A549 (cell line): ENCODE measurements around the gene TBL1X. TPM values are rescaled to one million over a fixed set of nuclear protein-coding genes. Genes with fewer than 3 reads are reported as not detected.

ENCODE experiments used
- ATAC-seq, 2 experiments: fragments of 200-7000 bp in 1 of 2; fragments of >200 bp in 1 of 2; cut with Nextera tagmentation in 1 of 2; cut with Tn5 transposase in 1 of 2; 3 replicates each; pipeline versions ENCODE4 v1.8.0 to v1.9.1; 2018 to 2020; ENCODE audit warnings: mild to moderate bottlenecking in 1 of 2, moderate library complexity in 1 of 2
- CTCF ChIA-PET: fragments of 300-600 bp; sonication (Branson Sonifier 250); formaldehyde crosslinking; extraction: SDS; loops from one replicate; lab custom pipeline; 2021; ENCODE audit warnings: antibody characterized with exemption, inconsistent platforms; lab: Yijun Ruan, JAX
- POLR2A ChIA-PET: fragments of 350-600 bp; formaldehyde crosslinking; extraction: SDS; loops from one replicate; lab custom pipeline; 2021; ENCODE audit warnings: antibody characterized with exemption, inconsistent platforms; lab: Yijun Ruan, JAX
- DNase-seq, 2 experiments: peaks; one replicate each; pipeline versions ENCODE4 v3.0.0 to v3.0.0-alpha.2; 2011 to 2016; ENCODE audit warnings: low read depth in 1 of 2, low spot score in 1 of 2
- FAIRE-seq: peaks from 2 replicates; lab custom pipeline; 2011; peaks lifted over from hg19 to GRCh38; lab: Jason Lieb, UNC
- H3K27ac ChIP-seq, 2 experiments: fragments of >200 bp; sonication (Bioruptor Twin); formaldehyde crosslinking; 3 replicates each; pipeline ENCODE4 v1.5.1; 2016 to 2017
- H3K4me1 ChIP-seq: fragments of >200 bp; sonication (Bioruptor Twin); formaldehyde crosslinking; 3 replicates; pipeline ENCODE4 v1.6.1; 2016
- H3K4me2 ChIP-seq: fragments of >200 bp; sonication (Bioruptor Twin); formaldehyde crosslinking; 3 replicates; pipeline ENCODE4 v1.6.1; 2016
- H3K4me3 ChIP-seq: fragments of >200 bp; sonication (Bioruptor Twin); formaldehyde crosslinking; 3 replicates; pipeline ENCODE4 v1.5.1; 2016
- H3K9me3 ChIP-seq: fragments of >200 bp; sonication (Bioruptor Twin); formaldehyde crosslinking; 3 replicates; pipeline ENCODE4 v1.6.1; 2016
- BHLHE40 ChIP-seq: IDR thresholded peaks from 2 replicates; pipeline ENCODE4 v1.6.1; 2012; ENCODE audit warnings: low read depth, low read length, inconsistent platforms
- CBX2 ChIP-seq: fragments of 200-600 bp; sonication (generic); IDR thresholded peaks from 2 replicates; pipeline ENCODE4 v1.6.1; 2016; ENCODE audit warnings: low read depth, mild to moderate bottlenecking, borderline replicate concordance
- CHD4 ChIP-seq: fragments of 200-600 bp; sonication (generic); IDR thresholded peaks from 2 replicates; pipeline ENCODE4 v1.6.1; 2016; ENCODE audit warnings: antibody characterized with exemption, mild to moderate bottlenecking, borderline replicate concordance
- EHMT2 ChIP-seq: fragments of 200-600 bp; sonication (generic); IDR thresholded peaks from 2 replicates; pipeline ENCODE4 v1.6.1; 2016; ENCODE audit warnings: antibody characterized with exemption, low read depth, mild to moderate bottlenecking, moderate library complexity
- ESRRA ChIP-seq: fragments of 150-350 bp; IDR thresholded peaks from 2 replicates; pipeline ENCODE4 v1.6.1; 2014; ENCODE audit warnings: mild to moderate bottlenecking, low read length, borderline replicate concordance
- FOSB ChIP-seq: fragments of 250-450 bp; sonication (Bioruptor Pico); IDR thresholded peaks from 2 replicates; pipeline ENCODE4 v1.5.0; 2020; ENCODE audit warnings: mild to moderate bottlenecking, moderate library complexity
- JUNB ChIP-seq: fragments of >200 bp; sonication (Bioruptor Twin); formaldehyde crosslinking; IDR thresholded peaks from 2 replicates; pipeline ENCODE4 v1.6.1; 2016
- NR3C1 ChIP-seq: fragments of >200 bp; sonication (Bioruptor Twin); formaldehyde crosslinking; IDR thresholded peaks from 3 replicates; pipeline ENCODE4 v1.6.1; 2017
- POLR2AphosphoS2 ChIP-seq: conservative IDR thresholded peaks from 2 replicates; pipeline ENCODE4 v1.6.1; 2012; ENCODE audit warnings: low read length, improper control_type of control experiment, inconsistent platforms
- ZFP36 ChIP-seq: fragments of 450-650 bp; IDR thresholded peaks from 2 replicates; pipeline ENCODE4 v1.6.1; 2014; ENCODE audit warnings: borderline replicate concordance; ENCODE audit not compliant: partially characterized antibody
- WGBS: methylation state at CpG from one replicate; pipeline ENCODE4 v1.1.6; 2017; ENCODE audit errors: missing lambda C conversion rate; 5-methylcytosine and 5-hydroxymethylcytosine counted together
- polyA plus RNA-seq, 4 experiments: library from polyadenylated mRNA; depleted of rRNA in 3 of 4; stranded (reverse); fragments of >200 nt; fragmentation: RNase III in 1 of 4; extraction: RNeasy Plus Mini Kit Qiagen cat#74134 plus additional on column Dnase treatment in 1 of 4; gene quantifications; 2 replicates in 3 of 4; 3 replicates in 1 of 4; pipeline ENCODE4 v1.2.3, GENCODE V29; 2011 to 2017
- TF ChIP-seq, protein P1 (sequence below): fragments of >200 bp; sonication (Bioruptor Twin); formaldehyde crosslinking; IDR thresholded peaks from 3 replicates; pipeline ENCODE4 v1.5.1; 2016
- TF ChIP-seq, protein P2 (sequence below): fragments of 150-350 bp; IDR thresholded peaks from 2 replicates; pipeline ENCODE4 v1.6.1; 2014; ENCODE audit warnings: low read depth, mild to moderate bottlenecking, low read length
- TF ChIP-seq, protein P3 (sequence below): IDR thresholded peaks from 2 replicates; pipeline ENCODE4 v1.6.1; 2012
- TF ChIP-seq, protein P4 (sequence below): fragments of 250-450 bp; sonication (Bioruptor Pico); IDR thresholded peaks from 2 replicates; pipeline ENCODE4 v1.5.0; 2020; ENCODE audit warnings: low read depth, mild to moderate bottlenecking, moderate library complexity

Gene TBL1X
- polyA plus RNA-seq, 2 of the 4 experiments (the other 2 are of a cell fraction): 14.6 to 18.0 TPM

DNA sequence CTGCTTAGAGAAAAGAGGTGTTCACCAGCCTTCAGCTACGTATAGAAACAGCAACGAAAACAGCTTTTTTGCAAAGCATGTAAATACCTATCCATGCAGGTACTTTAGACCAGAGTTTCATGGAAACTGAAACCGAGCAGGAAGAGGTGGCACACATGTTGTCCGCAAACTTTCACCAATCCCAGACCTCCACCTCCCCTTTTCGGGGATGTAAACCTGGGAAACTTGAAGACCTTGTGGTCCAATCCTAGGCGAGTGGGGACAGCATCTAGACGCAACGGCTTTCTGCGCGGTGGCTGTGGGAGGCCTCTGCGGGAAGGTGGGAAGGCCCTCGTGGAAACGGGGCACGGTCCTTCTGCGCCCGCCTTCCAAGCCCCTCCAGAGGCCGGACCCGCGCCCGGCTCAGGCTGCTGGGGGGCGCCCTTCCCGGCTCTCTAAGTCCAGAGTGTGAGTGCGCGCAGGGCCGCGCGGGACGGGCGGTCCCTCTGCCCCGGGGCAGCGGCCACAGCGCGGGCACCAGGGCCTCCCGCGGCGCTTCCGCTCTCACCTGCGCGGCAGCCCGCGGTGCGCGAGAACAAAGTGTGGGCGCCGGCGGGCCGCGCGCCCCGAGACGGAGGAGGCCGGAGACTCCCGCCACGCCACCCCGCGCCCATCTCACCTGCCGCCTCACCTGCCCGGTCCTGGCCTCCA lies 320.5 kb downstream of the TBL1X start:
- no peak for ATAC-seq
- POLR2A ChIA-PET: no interaction called here

DNA sequence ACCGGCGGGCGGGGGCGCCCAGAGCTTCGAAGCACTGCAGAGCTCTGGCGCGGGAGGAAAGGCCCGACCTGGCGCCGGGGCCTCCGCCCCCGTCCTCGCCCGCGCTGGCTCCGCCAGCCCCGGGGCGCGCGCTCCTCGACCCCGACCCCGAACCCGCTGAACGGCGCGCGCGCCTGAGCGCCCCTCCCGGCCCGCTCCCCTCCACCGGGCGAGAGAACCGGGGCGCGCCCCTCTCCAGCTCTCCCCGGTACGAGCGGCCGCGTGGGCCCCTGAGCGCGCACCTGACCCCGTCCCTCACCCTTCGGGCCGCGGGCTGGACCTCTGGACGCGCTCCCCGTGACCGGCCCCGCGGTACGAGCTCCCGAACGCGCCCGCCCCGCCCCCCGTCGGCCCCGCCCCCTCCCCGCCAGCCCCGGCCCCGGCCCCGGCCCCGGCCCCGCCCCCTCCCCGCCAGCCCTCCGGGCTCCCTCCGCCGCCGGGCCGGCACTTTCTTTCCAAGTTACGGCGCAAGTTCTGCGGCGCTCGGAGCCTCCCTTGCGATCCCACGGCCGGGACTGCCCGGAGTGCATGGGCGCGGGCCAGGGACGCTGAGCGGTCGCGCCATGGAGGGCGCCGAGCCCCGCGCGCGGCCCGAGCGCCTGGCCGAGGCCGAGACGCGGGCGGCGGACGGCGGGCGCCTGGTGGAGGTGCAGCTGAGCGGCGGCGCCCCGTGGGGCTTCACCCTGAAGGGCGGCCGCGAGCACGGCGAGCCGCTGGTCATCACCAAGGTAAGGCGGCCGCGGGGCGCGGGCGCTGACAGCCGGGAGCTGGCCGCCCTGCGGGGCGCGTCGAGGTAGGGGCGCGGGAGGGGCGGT lies 321.3 kb downstream of the TBL1X start, which contains the start of gene SHROOM2:
SHROOM2 (plus strand) TSS at position 486 of the 854 bp plus-strand sequence; CDS start at position 603, 117 bp downstream.
- no peak for TF ChIP-seq ZFP36
- TF ChIP-seq, protein P1, sequence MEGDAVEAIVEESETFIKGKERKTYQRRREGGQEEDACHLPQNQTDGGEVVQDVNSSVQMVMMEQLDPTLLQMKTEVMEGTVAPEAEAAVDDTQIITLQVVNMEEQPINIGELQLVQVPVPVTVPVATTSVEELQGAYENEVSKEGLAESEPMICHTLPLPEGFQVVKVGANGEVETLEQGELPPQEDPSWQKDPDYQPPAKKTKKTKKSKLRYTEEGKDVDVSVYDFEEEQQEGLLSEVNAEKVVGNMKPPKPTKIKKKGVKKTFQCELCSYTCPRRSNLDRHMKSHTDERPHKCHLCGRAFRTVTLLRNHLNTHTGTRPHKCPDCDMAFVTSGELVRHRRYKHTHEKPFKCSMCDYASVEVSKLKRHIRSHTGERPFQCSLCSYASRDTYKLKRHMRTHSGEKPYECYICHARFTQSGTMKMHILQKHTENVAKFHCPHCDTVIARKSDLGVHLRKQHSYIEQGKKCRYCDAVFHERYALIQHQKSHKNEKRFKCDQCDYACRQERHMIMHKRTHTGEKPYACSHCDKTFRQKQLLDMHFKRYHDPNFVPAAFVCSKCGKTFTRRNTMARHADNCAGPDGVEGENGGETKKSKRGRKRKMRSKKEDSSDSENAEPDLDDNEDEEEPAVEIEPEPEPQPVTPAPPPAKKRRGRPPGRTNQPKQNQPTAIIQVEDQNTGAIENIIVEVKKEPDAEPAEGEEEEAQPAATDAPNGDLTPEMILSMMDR: no peak
- TF ChIP-seq, protein P2, sequence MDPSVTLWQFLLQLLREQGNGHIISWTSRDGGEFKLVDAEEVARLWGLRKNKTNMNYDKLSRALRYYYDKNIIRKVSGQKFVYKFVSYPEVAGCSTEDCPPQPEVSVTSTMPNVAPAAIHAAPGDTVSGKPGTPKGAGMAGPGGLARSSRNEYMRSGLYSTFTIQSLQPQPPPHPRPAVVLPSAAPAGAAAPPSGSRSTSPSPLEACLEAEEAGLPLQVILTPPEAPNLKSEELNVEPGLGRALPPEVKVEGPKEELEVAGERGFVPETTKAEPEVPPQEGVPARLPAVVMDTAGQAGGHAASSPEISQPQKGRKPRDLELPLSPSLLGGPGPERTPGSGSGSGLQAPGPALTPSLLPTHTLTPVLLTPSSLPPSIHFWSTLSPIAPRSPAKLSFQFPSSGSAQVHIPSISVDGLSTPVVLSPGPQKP: no peak
- no peak for TF ChIP-seq ESRRA
- TF ChIP-seq, protein P3, sequence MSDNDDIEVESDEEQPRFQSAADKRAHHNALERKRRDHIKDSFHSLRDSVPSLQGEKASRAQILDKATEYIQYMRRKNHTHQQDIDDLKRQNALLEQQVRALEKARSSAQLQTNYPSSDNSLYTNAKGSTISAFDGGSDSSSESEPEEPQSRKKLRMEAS: no peak
- TF ChIP-seq FOSB (CRISPR knock-in tag): no peak
- TF ChIP-seq BHLHE40: no peak
- no peak for TF ChIP-seq CBX2
- TF ChIP-seq EHMT2: no peak
- no peak for TF ChIP-seq CHD4
- TF ChIP-seq NR3C1: no peak
- TF ChIP-seq POLR2AphosphoS2: no peak
- TF ChIP-seq, protein P4, sequence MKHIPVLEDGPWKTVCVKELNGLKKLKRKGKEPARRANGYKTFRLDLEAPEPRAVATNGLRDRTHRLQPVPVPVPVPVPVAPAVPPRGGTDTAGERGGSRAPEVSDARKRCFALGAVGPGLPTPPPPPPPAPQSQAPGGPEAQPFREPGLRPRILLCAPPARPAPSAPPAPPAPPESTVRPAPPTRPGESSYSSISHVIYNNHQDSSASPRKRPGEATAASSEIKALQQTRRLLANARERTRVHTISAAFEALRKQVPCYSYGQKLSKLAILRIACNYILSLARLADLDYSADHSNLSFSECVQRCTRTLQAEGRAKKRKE (CRISPR knock-in tag): no peak
- TF ChIP-seq, all 56 proteins: peak for 0
- ATAC-seq (peak; percentile 51 to 54; a peak in 4 of 6 replicates), DNase-seq (no peak), FAIRE-seq (no peak)
- CTCF ChIA-PET: no interaction called here
- POLR2A ChIA-PET: no interaction called here
- Histone ChIP-seq H3K4me3 (peak within 1 kb of the TSS; percentile 58), H3K9me3 (peaks cover 5% of the 10 kb centered on the region; the same call in 1 of the 3 replicates), H3K4me1 (peaks cover 9% of the 10 kb centered on the region), H3K27ac (peak within 1 kb of the TSS; percentile 25 to 81; a peak in 5 of 6 replicates), H3K4me2 (peak within 1 kb of the TSS; percentile 95)
- 0% methylated on average over 1 of the region's 132 CpGs for WGBS

More for the DNA sequence above, 320.5 kb downstream of the TBL1X start:
- 63% methylated on average over 10 of the region's 58 CpGs for WGBS
- CTCF ChIA-PET: interaction anchor here (1.1 kb wide), 1 partner anchor 21 kb away, joined by 3 read pairs; no protein-coding TSS in a partner anchor
- FAIRE-seq: no peak
- no peak for TF ChIP-seq JUNB
- TF ChIP-seq, protein P2: no peak
- TF ChIP-seq, all 56 proteins: peak for 0
- peak overlapping the region; percentile 58 for H3K4me3 ChIP-seq
- H3K4me2 ChIP-seq: peak overlapping the region; percentile 95
- peak overlapping the region in 1 of 2 experiments; percentile 81; a peak in 3 of 6 replicates for H3K27ac ChIP-seq
- no peak for DNase-seq
- H3K9me3 ChIP-seq: peaks cover 5% of the 10 kb centered on the region; the same call in 1 of the 3 replicates
- peaks cover 9% of the 10 kb centered on the region for H3K4me1 ChIP-seq
